ENCODE results near the gene NTMT1.

NTMT1 gene

GRCh38 chr9:129597355-129598088 lies 28.4 kb upstream of the NTMT1 start:
- FAIRE-seq = no peak

- FAIRE-seq = no peak
These were observed 27.8 kb upstream of the NTMT1 start for GRCh38 chr9:129598089-129598596.

GRCh38 chr9:129601082-129601674 lies 24.8 kb upstream of the NTMT1 start:
- no peak for FAIRE-seq

GRCh38 chr9:129602598-129603415 lies 23.2 kb upstream of the NTMT1 start:
- FAIRE-seq = no peak

- no peak for FAIRE-seq
These were observed 21.8 kb upstream of the NTMT1 start for GRCh38 chr9:129604056-129604765.

GRCh38 chr9:129604766-129605163 lies 21.2 kb upstream of the NTMT1 start:
- FAIRE-seq = no peak

- no peak for FAIRE-seq
These were observed 19.6 kb upstream of the NTMT1 start for GRCh38 chr9:129606161-129607026.

- FAIRE-seq = no peak
These were observed 19.0 kb upstream of the NTMT1 start for GRCh38 chr9:129607027-129607387.

- no peak for FAIRE-seq
These were observed 17.1 kb upstream of the NTMT1 start for GRCh38 chr9:129608561-129609481.

- no peak for FAIRE-seq
These were observed 16.3 kb upstream of the NTMT1 start for GRCh38 chr9:129609486-129610212.

- no peak for FAIRE-seq
These were observed 15.8 kb upstream of the NTMT1 start for GRCh38 chr9:129610213-129610472.

GRCh38 chr9:129610473-129611306 lies 15.3 kb upstream of the NTMT1 start:
- FAIRE-seq = no peak

- no peak for FAIRE-seq
These were observed 14.6 kb upstream of the NTMT1 start for GRCh38 chr9:129611307-129611800.

GRCh38 chr9:129612123-129612522 lies 13.8 kb upstream of the NTMT1 start:
- no peak for FAIRE-seq

- FAIRE-seq = no peak
These were observed 13.0 kb upstream of the NTMT1 start for GRCh38 chr9:129612815-129613519.

- FAIRE-seq = no peak
These were observed 12.3 kb upstream of the NTMT1 start for GRCh38 chr9:129613520-129614175.

GRCh38 chr9:129614932-129615331 lies 11.0 kb upstream of the NTMT1 start:
- no peak for FAIRE-seq

All from colon (tissue), 2 donors.